ENCODE data around the gene POLDIP3. TPM values are rescaled to one million over a fixed set of nuclear protein-coding genes. Genes with fewer than 3 reads are reported as not detected.

Gene POLDIP3
- total and polyA plus RNA-seq, 2 experiments from 2014 or later = 35.5 to 45.9 TPM

DNA sequence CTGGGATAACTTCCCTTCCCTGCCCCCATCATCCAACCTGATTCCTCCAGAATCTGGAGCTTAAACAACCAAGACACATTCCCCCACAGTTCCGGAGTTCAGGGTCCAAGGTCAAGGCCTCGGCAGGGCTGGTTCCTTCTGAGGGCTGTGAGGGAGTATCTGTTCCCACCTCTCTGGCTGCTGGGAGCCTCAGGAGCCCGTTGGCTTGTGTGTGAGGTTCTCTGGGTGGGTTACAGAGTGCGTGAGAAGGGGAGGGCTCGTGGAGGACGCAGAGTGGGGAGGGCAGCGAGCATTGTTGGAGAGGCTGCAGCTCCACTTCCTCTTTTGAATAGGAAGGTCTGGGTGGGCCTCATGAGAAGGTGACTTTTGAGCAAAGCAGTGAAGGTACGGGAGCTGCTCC is 52.4 kb downstream of the POLDIP3 start:
- H3K9me2 ChIP-seq (ENCODE audit: insufficient read depth) = no peaks in the 10 kb centered on the region
- H2AFZ ChIP-seq = no peak overlapping the region
- no peak overlapping the region for H3K9ac ChIP-seq
- no peaks in the 10 kb centered on the region for H3F3A ChIP-seq (ENCODE audit: insufficient read depth)
- H3K4me1 ChIP-seq (ENCODE audit: insufficient read depth) = no peaks in the 10 kb centered on the region
- H3K9me3 ChIP-seq (ENCODE audit: low read depth) = no peaks in the 10 kb centered on the region
- no peak overlapping the region for H3K27ac ChIP-seq
- H3K4me2 ChIP-seq (ENCODE audit: unreplicated experiment) = no peak overlapping the region
- H3K79me2 ChIP-seq (ENCODE audit: insufficient read depth) = no peaks in the 10 kb centered on the region
- H4K20me1 ChIP-seq (ENCODE audit: insufficient read depth) = no peaks in the 10 kb centered on the region
- DNase-seq = no peak
- in situ Hi-C loops (cut with MboI) = no loop called here
- TF ChIP-seq EZH2 (IDR thresholded peaks at IDR 0.05; ENCODE audit: insufficient read depth, poor library complexity, severe bottlenecking) (no peak), EZH2phosphoT487 (IDR thresholded peaks at IDR 0.05; ENCODE audit: insufficient read depth, low read depth) (no peak)
- 83 to 85% methylated on average over 8 of the region's 8 CpGs for WGBS, 2 experiments (ENCODE audit: low coverage in 1 of 2, low lambda C conversion rate in 2 of 2, missing lambda C conversion rate in 2 of 2)
- H3K36me3 ChIP-seq (ENCODE audit: low read depth) = no peaks in the 10 kb centered on the region
- H3K4me3 ChIP-seq = no peak overlapping the region
- no peaks in the 10 kb centered on the region for H3K27me3 ChIP-seq (replicated peaks; ENCODE audit: insufficient read depth)

DNA sequence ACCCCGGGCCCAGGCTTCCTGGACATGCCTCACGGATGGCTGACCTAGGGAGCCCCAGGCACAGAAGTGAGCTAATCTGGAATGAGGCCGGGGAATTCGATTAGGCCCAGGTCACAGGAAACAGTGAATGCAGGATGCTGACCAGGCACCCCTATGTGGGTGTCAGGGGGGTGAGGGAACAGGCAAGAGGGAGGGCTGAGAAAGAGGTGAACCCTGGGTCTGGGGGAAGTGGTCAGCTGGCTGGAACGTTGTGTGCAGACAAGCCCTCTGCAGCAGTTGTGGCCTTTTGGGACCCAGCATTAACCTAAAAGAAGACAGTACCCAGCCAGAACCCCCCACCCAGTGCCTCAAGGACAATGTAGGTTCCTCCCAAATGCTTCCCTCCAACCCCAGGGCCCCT is 52.8 kb downstream of the POLDIP3 start:
- 74 to 83% methylated on average over 5 of the region's 5 CpGs for WGBS, 2 experiments (ENCODE audit: low coverage in 1 of 2, low lambda C conversion rate in 2 of 2, missing lambda C conversion rate in 2 of 2)
- Histone ChIP-seq H2AFZ (no peak overlapping the region), H3K4me2 (ENCODE audit: unreplicated experiment) (no peak overlapping the region), H3K27me3 (replicated peaks; ENCODE audit: insufficient read depth) (no peaks in the 10 kb centered on the region), H3K9me3 (ENCODE audit: low read depth) (no peaks in the 10 kb centered on the region), H3K79me2 (ENCODE audit: insufficient read depth) (no peaks in the 10 kb centered on the region), H3F3A (ENCODE audit: insufficient read depth) (no peaks in the 10 kb centered on the region), H3K4me3 (no peak overlapping the region), H3K27ac (no peak overlapping the region), H3K4me1 (ENCODE audit: insufficient read depth) (no peaks in the 10 kb centered on the region), H3K9ac (no peak overlapping the region), H3K36me3 (ENCODE audit: low read depth) (no peaks in the 10 kb centered on the region), H4K20me1 (ENCODE audit: insufficient read depth) (no peaks in the 10 kb centered on the region), H3K9me2 (ENCODE audit: insufficient read depth) (no peaks in the 10 kb centered on the region)
- in situ Hi-C loops (cut with MboI) = no loop called here
- TF ChIP-seq EZH2 (IDR thresholded peaks at IDR 0.05; ENCODE audit: insufficient read depth, poor library complexity, severe bottlenecking) = no peak
- TF ChIP-seq EZH2phosphoT487 (IDR thresholded peaks at IDR 0.05; ENCODE audit: insufficient read depth, low read depth) = no peak
- no peak for DNase-seq

DNA sequence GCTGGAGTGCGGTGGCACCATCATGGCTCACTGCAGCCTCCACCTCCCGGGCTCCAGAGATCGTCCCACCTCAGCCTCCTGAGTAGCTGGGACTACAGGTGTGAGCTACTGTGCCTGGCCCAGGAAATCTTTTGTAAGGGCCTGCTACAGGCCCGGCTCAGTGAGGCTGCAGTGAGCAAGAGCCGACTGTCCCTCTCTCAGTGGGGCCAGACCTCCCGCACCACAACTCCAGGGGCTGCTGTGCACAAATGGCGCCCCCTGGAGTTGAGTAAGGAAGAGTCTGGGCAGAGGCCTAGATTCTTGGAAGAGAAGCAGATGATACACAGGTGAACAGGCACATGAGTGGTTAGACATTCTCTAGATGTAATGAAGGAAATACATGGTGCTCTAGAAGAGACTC is 53.9 kb downstream of the POLDIP3 start:
- H3K4me3 ChIP-seq = no peak overlapping the region
- no peaks in the 10 kb centered on the region for H3K36me3 ChIP-seq (ENCODE audit: low read depth)
- no peaks in the 10 kb centered on the region for H3K9me3 ChIP-seq (ENCODE audit: low read depth)
- no peak overlapping the region for H2AFZ ChIP-seq
- H3F3A ChIP-seq (ENCODE audit: insufficient read depth) = no peaks in the 10 kb centered on the region
- in situ Hi-C loops (cut with MboI) = no loop called here
- no peaks in the 10 kb centered on the region for H3K79me2 ChIP-seq (ENCODE audit: insufficient read depth)
- H4K20me1 ChIP-seq (ENCODE audit: insufficient read depth) = no peaks in the 10 kb centered on the region
- no peak overlapping the region for H3K4me2 ChIP-seq (ENCODE audit: unreplicated experiment)
- no peak overlapping the region for H3K9ac ChIP-seq
- H3K4me1 ChIP-seq (ENCODE audit: insufficient read depth) = no peaks in the 10 kb centered on the region
- H3K9me2 ChIP-seq (ENCODE audit: insufficient read depth) = no peaks in the 10 kb centered on the region
- no peaks in the 10 kb centered on the region for H3K27me3 ChIP-seq (replicated peaks; ENCODE audit: insufficient read depth)
- H3K27ac ChIP-seq = no peak overlapping the region
- TF ChIP-seq EZH2 (IDR thresholded peaks at IDR 0.05; ENCODE audit: insufficient read depth, poor library complexity, severe bottlenecking) = no peak
- DNase-seq = peak; percentile 34
- WGBS, 2 experiments (ENCODE audit: low coverage in 1 of 2, low lambda C conversion rate in 2 of 2, missing lambda C conversion rate in 2 of 2) = 84 to 90% methylated on average over 7 of the region's 7 CpGs

DNA sequence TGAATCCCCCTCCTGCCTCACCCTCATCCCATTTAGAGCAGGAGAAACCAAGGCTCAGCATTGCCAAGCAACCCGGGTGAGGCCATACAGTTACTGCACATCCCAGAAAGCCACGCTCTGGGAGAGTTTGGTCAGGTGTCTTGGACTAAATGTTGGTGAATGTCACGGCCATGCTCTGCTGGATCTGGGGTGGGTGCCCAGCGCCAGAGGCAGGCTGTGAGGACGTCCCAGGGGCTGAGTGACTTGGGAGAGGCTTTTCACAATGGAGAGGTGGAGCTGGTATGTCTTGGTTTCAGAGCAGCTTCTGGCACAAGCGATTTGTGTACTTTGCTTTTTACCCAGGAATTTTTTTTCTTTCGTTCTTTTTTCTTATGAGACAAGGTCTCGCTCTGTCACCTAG is 54.3 kb downstream of the POLDIP3 start:
- H3K9me2 ChIP-seq (ENCODE audit: insufficient read depth) = no peaks in the 10 kb centered on the region
- no peaks in the 10 kb centered on the region for H3F3A ChIP-seq (ENCODE audit: insufficient read depth)
- WGBS, 2 experiments (ENCODE audit: low coverage in 1 of 2, low lambda C conversion rate in 2 of 2, missing lambda C conversion rate in 2 of 2) = 79 to 81% methylated on average over 8 of the region's 8 CpGs
- H3K4me3 ChIP-seq = no peak overlapping the region
- H3K9me3 ChIP-seq (ENCODE audit: low read depth) = no peaks in the 10 kb centered on the region
- H3K9ac ChIP-seq = no peak overlapping the region
- no peak for TF ChIP-seq EZH2 (IDR thresholded peaks at IDR 0.05; ENCODE audit: insufficient read depth, poor library complexity, severe bottlenecking)
- no peak for TF ChIP-seq EZH2phosphoT487 (IDR thresholded peaks at IDR 0.05; ENCODE audit: insufficient read depth, low read depth)
- H3K36me3 ChIP-seq (ENCODE audit: low read depth) = no peaks in the 10 kb centered on the region
- no peak overlapping the region for H3K4me2 ChIP-seq (ENCODE audit: unreplicated experiment)
- no peaks in the 10 kb centered on the region for H3K79me2 ChIP-seq (ENCODE audit: insufficient read depth)
- DNase-seq = no peak
- H3K27ac ChIP-seq = no peak overlapping the region
- H3K27me3 ChIP-seq (replicated peaks; ENCODE audit: insufficient read depth) = no peaks in the 10 kb centered on the region
- H2AFZ ChIP-seq = no peak overlapping the region
- no peaks in the 10 kb centered on the region for H3K4me1 ChIP-seq (ENCODE audit: insufficient read depth)
- in situ Hi-C loops (cut with MboI) = no loop called here
- H4K20me1 ChIP-seq (ENCODE audit: insufficient read depth) = no peaks in the 10 kb centered on the region

All from GM23248 (cell line).